ENCODE measurements around the gene NUDT14.
A peak's percentile ranks its signal among the peaks of the same experiment; 100 is the strongest.

The NUDT14 gene

DNA sequence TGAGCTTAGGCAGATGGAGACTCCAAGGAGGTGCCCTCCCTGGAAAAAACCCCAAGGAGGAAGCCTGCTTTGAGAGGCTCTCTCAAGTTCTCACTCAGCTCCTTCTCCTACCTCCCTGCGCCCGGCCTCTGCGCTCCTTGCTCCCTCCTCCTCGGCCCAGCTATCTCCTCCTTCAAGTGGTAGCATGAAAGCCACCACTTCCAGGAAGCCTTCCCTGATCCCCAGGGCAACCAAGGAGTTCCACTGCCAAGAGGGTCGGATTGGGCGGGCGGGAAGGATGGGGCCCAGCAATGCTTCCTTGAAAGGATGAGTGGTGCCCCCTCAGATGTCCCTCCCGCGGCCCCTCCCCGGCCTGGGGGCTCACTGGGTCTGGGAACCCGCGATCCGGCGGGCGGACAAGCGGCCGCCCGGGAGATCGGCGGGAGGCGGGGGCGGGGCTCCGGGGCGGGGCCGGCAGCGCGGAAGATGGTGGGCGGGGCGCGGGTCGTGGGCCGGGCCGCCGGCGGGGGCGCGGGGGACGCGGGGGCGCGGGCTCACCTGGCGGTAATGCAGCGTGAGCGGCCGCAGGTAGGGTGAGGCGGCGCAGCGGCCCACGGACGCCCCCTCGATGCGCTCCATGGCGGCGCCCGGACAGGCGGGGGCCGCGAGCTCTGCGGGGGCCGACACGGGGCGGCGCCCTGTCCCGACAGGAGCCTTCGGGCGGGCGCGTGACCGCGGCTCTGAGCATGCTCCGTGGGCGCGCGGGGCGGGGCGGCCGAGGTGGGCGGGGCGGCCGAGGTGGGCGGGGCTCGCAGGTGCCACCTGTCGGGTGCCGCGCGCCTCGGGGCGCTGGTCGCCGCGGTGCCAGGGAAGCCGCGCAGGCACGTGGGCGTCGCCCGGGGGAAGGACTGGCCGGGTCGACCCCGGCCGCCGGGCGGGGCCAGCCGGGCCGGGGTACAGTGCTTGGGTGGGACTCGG lies at the start of gene NUDT14:
NUDT14 (minus strand) TSS at position 721 of the 957 bp plus-strand sequence; CDS start at position 618, 103 bp downstream.
- peak; percentile 60 for DNase-seq

- no peak for DNase-seq
Measured at GRCh38 chr14:105229099-105229655, 48.1 kb upstream of the NUDT14 start.

DNA sequence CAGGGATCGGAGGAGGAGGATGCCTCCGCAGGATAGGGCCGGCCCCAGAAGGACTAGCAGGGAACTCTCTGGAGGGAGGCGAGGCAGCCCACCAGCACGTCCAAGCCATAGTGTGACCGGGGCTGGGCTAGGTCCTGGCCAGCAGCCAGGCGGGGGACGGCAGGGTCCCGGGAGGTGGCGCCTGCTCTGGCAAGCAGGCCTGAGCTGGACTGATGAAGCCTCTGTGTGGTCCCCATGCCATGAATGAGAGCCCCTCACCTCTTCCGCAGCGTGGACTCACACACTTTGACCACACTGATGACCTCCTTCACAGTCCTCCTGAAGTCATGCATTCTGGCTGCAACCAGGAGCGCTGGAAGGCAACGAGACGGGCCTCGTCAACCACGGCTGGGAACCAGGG lies 47.5 kb upstream of the NUDT14 start:
- DNase-seq = no peak

- no peak for DNase-seq
Measured at GRCh38 chr14:105227346-105227745, 46.2 kb upstream of the NUDT14 start.

- DNase-seq = no peak
Measured at GRCh38 chr14:105226198-105226597, 45.1 kb upstream of the NUDT14 start.

DNA sequence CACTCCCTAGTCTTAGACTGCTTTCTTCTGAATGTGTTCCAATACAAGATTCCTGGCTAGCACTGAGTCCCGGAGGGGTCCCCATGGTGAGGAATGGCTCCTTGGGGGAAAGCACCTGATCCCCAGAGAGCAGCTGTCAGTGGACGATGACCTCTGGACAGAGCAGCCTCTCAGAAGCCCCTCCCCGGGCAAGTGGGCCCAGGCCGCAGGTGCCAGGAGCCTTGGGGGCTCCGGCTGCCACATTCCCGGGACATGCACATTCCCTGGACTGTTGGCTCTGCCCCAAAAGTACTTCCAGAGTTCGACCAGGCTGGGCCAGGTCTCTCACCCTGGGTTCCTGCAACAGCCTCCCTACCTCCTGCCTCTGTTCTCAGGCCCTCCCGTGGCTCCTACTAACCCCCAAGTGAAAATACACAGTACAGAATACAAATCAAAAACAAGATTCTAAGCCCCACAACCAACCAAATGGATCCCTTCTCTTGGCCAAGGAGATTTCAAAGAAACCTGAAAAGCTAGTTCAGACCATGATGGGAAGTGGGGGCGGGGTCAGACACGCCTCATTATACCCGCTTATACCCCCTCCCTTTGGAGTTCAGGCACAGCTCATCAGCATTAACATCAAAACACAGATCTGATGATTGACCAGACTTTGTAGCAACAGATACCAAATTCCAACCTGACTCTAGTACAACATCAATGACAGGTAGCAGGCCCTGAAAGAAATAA lies 43.9 kb upstream of the NUDT14 start:
- DNase-seq = no peak

DNA sequence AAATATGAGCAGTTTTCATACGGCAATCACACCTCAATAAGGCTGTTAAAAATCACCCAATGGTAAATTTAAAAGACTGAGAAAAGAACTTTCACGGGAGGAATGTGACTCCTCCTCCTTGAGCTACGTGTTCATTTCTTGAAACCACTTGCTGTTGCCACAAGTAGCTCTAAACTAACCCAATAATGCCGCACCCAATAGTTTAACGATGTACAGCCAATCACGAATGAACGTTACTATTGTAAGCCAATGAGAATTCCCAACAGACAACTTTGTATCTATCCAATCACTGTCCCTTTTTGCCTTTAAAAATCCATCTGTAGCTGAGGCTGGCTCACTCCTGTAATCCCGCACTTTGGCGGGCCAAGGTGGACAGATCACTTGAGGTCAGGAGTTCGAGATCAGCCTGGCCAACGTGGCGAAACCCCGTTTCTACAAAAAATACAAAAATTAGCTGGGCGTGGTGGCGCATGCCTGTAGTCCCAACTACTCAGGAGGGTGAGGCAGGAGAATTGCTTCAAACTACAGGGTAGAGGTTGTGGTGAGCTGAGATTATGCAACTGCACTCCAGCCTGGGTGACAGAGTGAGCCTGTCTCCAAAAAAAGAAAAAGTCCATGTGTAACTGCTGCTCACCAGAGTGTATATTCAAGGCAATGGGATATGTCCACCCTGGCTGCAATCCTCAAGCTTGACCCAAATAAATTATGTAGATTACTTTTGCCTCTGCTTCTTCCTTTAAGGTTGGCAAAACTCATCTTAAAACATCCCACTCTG lies 42.8 kb upstream of the NUDT14 start:
- DNase-seq = no peak

- DNase-seq = no peak
Measured at GRCh38 chr14:105223260-105223659, 42.1 kb upstream of the NUDT14 start.

GRCh38 chr14:105221598-105222178 lies 40.6 kb upstream of the NUDT14 start:
- no peak for DNase-seq

GRCh38 chr14:105220699-105221597 lies 39.8 kb upstream of the NUDT14 start:
- DNase-seq = no peak

DNA sequence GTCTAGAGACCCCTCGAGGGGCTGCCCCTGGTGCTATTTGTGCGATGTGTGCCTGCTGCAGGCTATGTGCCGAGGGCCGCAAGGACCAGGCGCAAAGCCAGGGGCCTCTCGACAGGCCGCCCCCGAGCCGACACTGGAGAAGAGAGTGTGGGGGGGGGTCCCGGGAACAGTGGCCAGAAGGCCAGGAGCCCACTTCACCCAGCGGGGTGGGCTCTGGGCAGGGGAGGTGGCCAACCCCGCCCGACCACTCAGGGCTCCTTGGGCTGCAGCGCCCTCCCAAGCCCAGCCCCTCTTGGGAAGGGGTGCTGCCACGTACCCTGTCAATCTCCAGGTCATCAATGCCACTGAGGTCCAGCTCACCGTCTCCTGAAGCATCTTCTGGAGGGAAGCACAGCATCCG lies 38.6 kb upstream of the NUDT14 start:
- no peak for DNase-seq

GRCh38 chr14:105219043-105219612 lies 38.0 kb upstream of the NUDT14 start:
- no peak for DNase-seq

- no peak for DNase-seq
Measured at GRCh38 chr14:105218611-105219010, 37.5 kb upstream of the NUDT14 start.

DNA sequence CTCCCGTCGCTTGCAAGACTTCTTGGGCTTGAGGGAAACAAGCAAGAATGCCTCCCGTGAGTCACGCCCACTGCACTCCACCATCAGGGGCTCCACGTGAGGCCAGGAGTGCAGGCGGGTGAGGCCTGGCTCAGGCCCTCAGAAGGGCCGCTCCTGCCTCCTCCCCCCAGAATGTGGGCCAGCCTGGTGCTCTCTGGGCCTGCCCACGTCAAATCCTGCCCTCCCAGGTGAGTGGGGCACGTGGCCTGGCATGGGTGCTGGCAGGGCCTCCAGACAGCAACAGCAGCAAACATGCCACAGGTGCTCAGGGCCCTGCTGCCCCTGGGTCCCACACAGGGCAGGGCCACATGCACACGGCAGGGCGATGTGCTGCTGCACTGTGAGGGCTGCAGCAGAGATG lies 36.7 kb upstream of the NUDT14 start:
- DNase-seq = no peak

- no peak for DNase-seq
Measured at GRCh38 chr14:105216490-105217247, 35.6 kb upstream of the NUDT14 start.

DNA sequence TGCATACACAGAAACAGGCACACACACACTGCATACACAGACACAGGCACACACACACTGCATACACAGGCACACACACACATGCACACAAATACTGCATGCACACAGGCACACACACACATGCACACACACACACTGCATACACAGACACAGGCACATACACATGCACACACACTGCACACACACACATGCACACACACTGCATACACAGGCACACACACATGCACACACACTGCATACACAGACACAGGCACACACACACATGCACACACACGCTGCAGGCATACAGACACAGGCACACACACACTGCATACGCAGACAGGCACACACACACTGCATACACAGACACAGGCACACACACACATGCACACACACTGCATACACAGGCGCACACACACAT lies 34.5 kb upstream of the NUDT14 start:
- DNase-seq = no peak

DNA sequence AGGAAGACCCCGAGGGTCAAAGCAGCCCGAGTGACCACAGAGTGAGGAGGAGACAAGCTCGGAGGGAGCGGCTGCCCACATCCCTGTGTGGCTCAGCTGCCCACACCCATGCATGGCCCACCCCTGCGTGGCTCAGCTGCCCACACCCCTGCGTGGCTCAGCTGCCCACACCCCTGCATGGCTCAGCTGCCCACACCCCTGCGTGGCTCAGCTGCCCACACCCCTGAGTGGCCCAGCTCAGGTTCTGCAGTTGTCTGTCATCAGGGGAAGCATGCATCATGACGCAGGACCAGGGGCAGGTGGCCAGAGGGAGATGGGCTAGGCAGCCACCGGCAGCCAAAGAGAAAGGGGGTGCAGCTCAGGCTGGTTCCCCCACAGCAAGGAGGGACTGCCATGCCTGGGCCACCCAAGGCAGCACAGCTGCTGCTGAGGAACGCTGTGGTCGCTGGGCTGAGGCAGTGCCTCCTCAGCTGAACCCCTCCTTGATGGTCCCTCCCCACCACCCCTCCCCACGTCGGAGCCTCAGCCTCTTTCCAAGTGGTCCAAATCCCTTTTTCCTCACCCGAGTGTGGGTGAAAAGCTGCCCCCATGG lies 33.3 kb upstream of the NUDT14 start:
- DNase-seq = no peak

DNA sequence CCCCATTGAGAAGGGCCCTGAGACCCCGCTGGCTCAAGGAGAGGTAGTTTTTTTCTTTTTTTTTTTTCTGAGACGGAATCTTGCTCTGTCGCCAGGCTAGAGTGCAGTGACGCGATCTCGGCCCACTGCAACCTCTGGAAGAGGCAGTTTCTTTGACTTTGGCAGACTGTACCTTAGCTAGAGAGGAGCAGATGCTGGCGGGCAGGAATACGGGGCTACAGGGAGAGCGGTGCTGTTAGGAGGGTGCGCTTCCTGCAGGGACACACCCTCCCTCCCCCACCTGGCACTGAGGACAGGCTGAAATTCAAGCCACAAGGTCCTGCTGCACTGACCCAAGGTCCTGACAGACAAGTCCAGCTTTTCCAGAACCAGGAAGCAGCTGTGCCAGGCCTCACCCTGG lies 32.2 kb upstream of the NUDT14 start:
- no peak for DNase-seq

DNA sequence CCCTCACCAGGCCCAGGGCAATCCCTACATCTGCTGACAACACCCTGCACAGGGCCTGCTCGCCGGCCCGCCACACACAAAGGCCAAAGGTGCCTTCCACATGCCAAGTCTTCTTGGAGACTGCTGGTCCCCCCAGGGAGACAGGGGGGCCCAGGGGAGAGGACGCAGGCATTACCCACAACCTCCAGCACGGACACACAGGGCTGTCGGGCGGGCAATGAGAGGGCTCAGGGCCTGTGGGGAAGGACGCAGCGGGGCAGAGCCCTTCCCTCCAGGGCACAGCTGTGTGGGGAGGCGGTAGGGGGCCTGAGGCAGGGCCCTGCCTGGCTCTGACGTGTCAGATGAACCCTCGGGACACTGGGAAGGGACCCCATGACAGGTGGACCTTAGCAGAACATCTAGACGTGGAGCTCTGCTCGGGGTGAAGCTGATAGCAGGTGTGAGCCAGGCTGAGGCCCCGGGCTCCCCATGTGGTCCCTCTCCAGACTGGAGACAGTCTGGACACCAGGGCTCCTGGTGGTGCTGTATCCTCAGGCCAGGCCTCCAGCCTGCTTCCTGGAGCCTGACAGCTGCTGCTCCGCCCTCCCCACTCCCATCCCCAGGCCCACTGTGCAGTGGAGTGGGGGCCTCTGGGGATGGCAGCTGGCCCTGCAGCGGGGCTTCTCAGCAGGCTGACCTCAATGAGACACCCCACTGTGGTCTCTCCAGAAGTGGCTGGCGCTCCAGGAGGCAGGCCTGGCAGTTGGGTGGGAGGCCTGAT lies 31.6 kb upstream of the NUDT14 start:
- no peak for DNase-seq

Data from NCI-H82 (cell line).